GM18909 (cell line): ENCODE data around the gene RFXAP.

ENCODE experiments used
- ATAC-seq: cut with Tn5 transposase; IDR thresholded peaks from one replicate; pipeline ENCODE4 v1.9.1; 2021; ENCODE audit warnings: mild to moderate bottlenecking; ENCODE audit not compliant: unreplicated experiment, poor library complexity

Gene RFXAP

DNA sequence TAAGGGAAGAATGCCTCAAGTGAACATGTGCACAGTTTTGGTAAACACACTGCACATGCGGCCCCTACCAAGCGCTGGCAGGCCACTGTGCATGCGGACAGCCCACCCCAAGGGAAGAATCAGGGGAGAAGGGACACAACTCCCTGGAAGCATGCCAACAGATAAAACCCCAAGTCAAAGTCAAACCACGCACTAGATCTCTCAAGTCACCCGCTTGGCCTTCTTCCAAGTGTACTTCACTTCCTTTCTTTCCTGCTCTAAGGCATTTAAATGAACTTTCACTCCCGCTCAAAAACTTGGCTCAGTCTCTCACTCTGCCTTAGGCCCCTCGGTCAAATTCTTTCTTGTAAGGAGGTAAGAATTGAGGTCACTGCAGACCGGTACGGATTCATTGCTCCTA lies 4.6 kb upstream of the RFXAP start:
- ATAC-seq = no peak

DNA sequence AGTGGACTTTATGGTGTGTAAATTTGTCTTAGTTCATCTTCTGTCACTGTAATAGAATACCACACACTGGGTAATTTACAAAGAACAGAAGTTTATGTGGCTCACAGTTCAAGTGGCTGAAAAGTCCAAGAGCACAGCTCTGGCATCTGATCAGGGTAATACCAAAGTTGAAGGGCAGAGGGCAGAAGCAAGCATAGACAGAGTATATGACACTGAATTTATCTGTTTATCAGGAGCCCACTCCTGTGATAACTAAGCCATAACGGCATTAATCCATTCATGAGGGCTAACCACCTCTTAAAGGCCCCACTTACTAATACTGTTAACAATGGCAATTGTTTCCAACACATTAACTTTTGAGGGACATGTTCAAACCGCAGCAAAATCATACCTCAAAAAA lies 4.0 kb upstream of the RFXAP start:
- ATAC-seq = no peak

DNA sequence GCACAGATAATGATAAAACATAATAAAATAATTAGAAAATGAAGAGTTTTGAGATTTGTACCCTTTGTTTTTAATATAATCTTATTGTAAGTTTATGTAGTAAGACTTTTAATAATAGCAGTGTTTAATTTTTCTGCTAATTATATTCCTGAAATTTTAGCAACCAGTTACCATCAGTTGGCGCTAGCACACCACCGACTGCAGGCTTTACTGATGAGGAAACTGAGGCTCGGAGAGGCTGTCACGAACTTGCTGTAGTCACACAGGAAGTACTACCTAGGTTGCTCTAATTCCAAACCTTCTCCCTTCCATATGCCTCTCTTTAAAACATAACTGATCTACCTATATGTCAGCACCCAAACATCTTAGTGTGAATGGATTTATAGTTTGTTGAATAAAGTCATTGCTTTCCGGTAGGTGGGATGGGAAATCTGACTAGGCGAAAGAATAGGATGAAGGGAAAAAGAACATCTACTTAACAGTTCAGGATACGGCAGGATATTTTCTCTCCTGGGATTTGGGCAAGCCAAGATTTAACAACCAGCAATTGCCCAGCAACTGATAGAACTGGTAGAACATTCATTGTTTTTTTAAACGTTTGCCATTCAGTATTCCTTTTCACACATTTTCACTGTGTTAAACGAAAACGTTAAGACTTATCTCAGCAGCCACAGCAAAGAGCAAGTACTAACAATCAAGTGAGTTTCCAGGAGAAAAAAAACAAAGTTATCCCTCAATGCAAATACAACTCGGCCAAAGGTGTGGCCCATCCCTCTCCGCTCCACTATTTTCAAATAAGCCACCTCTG lies 822 bp upstream of the RFXAP start:
- no peak for ATAC-seq

DNA sequence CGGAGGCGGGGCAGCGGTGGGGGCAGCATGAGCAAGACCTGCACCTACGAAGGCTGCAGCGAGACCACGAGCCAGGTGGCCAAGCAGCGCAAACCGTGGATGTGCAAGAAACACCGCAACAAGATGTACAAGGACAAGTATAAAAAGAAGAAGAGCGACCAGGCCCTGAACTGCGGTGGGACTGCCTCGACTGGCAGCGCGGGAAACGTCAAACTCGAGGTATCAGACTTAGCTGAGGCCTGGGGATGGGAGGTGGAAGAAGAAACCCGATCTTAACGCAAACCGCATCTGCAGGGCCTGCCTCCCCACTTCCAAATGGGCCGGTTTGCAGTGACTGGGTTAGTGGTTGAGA lies 693 bp downstream of the RFXAP start:
- ATAC-seq = peak; percentile 18

DNA sequence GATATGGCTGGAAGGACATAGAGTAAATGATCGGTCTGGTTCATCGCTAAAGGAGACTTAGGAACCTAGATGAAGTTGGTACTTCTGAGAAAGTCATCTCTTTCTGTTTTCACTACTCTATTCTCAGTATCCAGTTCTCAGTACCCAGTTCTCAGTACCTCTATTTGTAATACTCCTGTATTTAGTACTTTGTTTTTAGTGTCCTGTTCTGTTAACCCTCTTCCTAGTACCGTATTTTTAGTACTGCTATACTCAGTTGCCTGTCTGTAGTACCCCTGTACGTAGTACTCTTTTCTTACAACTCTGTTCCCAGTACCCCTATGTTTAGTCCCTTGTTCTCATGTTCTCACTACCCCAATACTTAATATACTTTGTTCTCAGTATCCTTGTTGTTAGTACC lies 1.2 kb downstream of the RFXAP start:
- ATAC-seq = peak; percentile 43

DNA sequence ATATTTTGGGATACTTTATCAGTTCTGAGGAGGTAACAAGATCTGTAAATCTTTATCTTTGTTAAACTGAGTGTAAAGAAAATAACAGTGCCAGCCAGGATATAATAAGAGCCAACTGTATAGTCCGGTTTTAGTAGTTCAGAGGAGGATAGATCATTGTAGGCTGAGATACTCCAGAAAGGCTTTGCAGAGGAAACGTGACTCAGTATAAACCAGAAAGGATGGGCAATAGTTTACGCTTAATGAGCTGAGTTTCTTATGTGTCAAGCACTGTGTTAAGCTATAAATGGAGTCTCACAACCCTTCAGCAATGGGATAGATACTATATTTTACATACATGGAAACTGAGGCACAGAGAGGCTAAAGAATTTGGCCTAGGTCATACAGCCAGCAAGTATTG lies 3.8 kb downstream of the RFXAP start:
- no peak for ATAC-seq

DNA sequence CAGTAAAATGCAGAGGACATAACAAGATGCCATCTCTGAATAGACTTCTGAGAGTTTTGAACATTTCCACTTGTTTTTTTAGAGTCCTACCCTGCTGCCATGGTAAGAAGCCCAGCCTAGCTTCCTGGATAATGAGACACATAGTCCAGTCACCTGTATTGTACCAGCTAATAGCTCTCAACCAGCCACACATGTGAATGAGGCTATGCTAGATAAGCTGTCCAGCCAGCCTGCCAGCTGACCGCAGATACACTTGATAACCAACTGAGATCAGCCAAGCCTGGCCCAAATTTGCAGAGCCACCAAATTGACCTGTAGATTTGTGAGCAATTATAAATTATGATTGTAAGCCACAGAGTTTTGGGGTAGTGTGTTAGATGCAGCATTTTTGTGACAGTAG lies 10.7 kb downstream of the RFXAP start:
- ATAC-seq = no peak

DNA sequence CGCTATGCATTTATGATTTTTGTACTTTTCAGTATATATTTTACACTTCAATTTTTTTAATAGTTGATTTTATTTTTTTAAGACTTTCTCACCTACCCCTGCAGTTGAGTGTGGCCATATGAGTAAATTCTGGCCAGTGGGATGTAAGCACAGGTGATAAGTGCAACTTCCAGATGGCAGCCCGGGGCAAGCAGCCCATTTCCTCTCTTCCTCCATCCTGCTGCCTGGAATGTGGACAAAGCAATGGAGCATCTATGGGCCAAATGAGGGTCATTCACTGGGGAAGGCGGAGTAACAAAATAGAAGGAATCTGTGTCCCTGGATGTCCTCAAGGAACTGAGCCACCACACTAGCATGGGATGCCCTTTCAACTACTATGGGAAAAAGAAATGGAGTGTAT lies 12.3 kb downstream of the RFXAP start:
- ATAC-seq = no peak

GRCh38 chr13:36834299-36834698 lies 15.3 kb downstream of the RFXAP start:
- ATAC-seq = no peak

DNA sequence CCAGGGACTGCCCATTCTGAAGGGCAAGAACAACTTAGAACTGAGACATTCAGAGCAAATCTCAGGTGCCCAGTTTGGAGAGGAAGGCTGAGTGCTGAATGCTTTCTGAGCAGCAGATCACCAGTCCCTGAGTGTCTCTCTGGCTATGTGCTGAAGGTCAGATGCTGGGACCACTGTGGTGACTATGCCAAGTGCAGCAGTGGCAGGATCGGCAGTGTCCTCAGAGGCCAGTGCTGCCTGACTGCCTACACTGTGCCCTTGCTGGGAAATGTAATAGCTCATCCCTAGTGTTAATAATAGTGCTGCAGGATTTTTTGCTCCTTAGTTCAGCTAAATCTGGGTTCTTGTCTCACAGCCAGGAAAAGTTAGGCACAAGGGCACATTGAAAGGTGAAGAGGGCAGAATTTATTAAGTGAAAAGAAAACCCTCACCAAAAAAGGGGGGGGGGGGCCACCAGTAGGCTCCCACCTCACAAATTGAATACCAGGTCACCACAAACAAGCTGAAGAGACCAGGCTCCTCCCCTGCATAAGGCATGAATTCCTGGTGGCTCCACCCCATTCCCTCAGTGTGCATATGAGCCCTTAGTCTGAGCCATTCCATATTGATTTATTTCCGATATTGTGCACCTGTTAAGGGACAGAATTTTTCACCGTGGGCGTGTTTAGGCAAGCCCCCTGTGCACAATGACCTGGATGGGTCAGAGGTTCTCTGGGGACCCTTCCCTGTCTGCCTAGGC lies 18.5 kb downstream of the RFXAP start:
- no peak for ATAC-seq

- no peak for ATAC-seq
These were observed 20.3 kb downstream of the RFXAP start for GRCh38 chr13:36839281-36839680.

- ATAC-seq = no peak
These were observed 21.0 kb downstream of the RFXAP start for GRCh38 chr13:36839981-36840380.

DNA sequence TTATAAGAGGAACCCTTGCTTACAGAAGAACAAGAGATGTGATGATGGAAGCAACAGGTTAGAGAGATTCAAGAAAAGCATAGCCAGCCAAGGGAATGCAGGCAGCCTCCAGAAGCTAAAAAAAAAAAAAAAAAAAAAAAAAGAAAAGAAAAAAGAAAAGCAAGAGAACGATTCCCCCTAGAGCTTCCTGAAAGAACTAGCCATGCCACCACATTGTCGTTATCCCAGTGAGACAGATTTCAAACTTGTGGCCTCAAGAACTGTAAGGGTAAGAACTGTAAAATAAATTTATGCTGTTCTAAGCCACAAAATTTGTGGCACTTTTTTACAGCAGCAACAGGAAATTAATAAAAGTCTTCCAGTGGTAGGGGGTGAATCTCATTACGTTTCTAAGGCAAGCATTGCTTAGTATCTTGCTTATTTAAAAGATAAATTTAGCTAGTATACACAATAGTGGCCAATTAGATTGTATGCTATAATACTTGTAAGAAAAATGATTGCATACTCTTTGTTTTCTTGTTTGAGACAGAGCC lies 21.8 kb downstream of the RFXAP start:
- ATAC-seq = no peak

GRCh38 chr13:36841391-36841790 lies 22.4 kb downstream of the RFXAP start:
- ATAC-seq = no peak

DNA sequence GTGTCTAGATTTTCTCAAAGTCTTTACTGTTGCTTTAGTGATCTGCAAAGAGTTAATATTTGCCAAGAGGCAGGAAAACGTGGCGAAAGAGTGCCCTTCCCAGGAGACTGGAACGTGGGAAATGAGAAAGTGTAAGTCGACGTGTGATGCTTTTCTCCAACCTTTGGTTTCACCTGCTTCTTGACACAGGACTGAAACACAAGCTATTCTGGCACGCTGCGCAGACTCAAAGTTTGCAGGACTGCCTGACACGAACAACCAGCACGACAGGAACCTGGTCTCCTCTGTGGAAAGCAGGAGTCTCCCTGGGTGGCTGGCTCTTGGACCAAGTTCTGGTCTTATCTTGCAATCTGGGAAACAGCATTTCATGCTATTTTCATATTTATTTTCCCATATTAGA lies 28.6 kb downstream of the RFXAP start:
- no peak for ATAC-seq

- peak; percentile 62 for ATAC-seq
These were observed 29.4 kb downstream of the RFXAP start for GRCh38 chr13:36848199-36848982.

DNA sequence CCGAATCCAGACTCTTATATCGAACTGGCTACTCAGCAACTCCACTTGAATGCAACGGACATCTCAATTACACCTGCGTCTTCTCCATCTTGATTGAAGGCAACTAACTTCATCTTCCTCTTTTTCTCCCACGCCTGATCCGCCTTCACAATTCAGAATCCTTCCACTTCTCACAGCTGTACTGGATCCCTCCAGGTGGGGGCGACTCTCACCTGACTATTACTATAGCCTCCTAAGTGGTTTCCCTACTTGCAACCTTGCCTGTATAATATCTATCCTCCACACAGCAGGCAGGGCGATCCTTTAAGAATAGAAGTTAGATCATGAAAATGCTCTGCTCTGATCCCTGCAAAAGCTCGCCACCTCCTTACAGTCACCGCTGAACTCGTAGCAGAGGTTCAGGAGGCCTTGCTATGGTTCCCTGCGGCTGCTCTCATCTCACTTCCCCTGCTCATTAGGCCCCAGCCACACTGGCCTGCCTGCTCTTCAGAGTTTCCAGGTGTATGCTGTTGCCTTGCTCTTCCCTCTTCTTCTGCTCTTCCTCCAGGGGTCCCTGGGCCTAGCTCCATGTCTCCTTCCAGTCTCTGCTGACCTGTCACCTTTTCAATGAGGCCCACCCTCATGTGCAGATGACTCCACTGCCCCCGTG lies 31.9 kb downstream of the RFXAP start:
- no peak for ATAC-seq

GRCh38 chr13:36857253-36857652 lies 38.2 kb downstream of the RFXAP start:
- ATAC-seq = no peak

DNA sequence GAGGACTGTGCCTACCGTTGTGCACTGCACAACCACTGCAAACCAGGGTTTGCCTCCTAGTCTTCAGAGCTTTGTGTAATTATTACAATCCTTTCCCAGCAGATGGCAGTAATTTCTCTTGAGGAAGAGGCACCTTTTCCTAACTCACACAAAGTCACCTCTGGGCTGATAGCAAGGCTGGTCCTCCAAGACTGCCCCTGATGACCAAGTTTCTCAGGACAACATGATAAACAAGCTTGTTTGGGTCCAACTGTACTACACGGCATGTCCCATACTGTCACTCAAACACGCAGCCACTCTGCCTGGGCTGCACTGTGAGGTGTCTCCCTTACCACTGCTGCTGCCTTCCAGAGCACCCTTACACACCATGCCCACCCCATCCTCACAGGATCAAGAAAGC lies 39.3 kb downstream of the RFXAP start:
- peak; percentile 76 for ATAC-seq

GRCh38 chr13:36859259-36859658 lies 40.2 kb downstream of the RFXAP start:
- no peak for ATAC-seq
